Measurements from ENCODE around the gene XXYLT1.

- TF ChIP-seq, protein P1, sequence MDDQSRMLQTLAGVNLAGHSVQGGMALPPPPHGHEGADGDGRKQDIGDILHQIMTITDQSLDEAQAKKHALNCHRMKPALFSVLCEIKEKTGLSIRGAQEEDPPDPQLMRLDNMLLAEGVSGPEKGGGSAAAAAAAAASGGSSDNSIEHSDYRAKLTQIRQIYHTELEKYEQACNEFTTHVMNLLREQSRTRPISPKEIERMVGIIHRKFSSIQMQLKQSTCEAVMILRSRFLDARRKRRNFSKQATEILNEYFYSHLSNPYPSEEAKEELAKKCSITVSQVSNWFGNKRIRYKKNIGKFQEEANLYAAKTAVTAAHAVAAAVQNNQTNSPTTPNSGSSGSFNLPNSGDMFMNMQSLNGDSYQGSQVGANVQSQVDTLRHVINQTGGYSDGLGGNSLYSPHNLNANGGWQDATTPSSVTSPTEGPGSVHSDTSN (IDR thresholded peaks at IDR 0.05) = no peak
- TF ChIP-seq ESRRA (IDR thresholded peaks at IDR 0.05; ENCODE audit: borderline replicate concordance, low read length) (no peak), EP300 (IDR thresholded peaks at IDR 0.05) (no peak), GATA3 (IDR thresholded peaks at IDR 0.05; ENCODE audit: borderline replicate concordance) (no peak), SMC3 (IDR thresholded peaks at IDR 0.05) (no peak), POLR2A (IDR thresholded peaks at IDR 0.05; ENCODE audit: low read length) (no peak), POLR2AphosphoS2 (conservative IDR thresholded peaks at IDR 0.05; ENCODE audit: low read length) (no peak), MAZ (IDR thresholded peaks at IDR 0.05; ENCODE audit: borderline replicate concordance, low read depth, low read length) (no peak)
- TF ChIP-seq, protein P2, sequence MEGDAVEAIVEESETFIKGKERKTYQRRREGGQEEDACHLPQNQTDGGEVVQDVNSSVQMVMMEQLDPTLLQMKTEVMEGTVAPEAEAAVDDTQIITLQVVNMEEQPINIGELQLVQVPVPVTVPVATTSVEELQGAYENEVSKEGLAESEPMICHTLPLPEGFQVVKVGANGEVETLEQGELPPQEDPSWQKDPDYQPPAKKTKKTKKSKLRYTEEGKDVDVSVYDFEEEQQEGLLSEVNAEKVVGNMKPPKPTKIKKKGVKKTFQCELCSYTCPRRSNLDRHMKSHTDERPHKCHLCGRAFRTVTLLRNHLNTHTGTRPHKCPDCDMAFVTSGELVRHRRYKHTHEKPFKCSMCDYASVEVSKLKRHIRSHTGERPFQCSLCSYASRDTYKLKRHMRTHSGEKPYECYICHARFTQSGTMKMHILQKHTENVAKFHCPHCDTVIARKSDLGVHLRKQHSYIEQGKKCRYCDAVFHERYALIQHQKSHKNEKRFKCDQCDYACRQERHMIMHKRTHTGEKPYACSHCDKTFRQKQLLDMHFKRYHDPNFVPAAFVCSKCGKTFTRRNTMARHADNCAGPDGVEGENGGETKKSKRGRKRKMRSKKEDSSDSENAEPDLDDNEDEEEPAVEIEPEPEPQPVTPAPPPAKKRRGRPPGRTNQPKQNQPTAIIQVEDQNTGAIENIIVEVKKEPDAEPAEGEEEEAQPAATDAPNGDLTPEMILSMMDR (IDR thresholded peaks at IDR 0.05) = no peak
- TF ChIP-seq, protein P3, sequence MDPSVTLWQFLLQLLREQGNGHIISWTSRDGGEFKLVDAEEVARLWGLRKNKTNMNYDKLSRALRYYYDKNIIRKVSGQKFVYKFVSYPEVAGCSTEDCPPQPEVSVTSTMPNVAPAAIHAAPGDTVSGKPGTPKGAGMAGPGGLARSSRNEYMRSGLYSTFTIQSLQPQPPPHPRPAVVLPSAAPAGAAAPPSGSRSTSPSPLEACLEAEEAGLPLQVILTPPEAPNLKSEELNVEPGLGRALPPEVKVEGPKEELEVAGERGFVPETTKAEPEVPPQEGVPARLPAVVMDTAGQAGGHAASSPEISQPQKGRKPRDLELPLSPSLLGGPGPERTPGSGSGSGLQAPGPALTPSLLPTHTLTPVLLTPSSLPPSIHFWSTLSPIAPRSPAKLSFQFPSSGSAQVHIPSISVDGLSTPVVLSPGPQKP (IDR thresholded peaks at IDR 0.05; ENCODE audit: low read depth, low read length) = no peak
- TF ChIP-seq, protein P4, sequence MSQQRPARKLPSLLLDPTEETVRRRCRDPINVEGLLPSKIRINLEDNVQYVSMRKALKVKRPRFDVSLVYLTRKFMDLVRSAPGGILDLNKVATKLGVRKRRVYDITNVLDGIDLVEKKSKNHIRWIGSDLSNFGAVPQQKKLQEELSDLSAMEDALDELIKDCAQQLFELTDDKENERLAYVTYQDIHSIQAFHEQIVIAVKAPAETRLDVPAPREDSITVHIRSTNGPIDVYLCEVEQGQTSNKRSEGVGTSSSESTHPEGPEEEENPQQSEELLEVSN (IDR thresholded peaks at IDR 0.05; ENCODE audit: borderline replicate concordance, low read depth) = no peak
- TF ChIP-seq, protein P5, sequence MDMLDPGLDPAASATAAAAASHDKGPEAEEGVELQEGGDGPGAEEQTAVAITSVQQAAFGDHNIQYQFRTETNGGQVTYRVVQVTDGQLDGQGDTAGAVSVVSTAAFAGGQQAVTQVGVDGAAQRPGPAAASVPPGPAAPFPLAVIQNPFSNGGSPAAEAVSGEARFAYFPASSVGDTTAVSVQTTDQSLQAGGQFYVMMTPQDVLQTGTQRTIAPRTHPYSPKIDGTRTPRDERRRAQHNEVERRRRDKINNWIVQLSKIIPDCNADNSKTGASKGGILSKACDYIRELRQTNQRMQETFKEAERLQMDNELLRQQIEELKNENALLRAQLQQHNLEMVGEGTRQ (IDR thresholded peaks at IDR 0.05) = no peak
- TF ChIP-seq, protein P6, sequence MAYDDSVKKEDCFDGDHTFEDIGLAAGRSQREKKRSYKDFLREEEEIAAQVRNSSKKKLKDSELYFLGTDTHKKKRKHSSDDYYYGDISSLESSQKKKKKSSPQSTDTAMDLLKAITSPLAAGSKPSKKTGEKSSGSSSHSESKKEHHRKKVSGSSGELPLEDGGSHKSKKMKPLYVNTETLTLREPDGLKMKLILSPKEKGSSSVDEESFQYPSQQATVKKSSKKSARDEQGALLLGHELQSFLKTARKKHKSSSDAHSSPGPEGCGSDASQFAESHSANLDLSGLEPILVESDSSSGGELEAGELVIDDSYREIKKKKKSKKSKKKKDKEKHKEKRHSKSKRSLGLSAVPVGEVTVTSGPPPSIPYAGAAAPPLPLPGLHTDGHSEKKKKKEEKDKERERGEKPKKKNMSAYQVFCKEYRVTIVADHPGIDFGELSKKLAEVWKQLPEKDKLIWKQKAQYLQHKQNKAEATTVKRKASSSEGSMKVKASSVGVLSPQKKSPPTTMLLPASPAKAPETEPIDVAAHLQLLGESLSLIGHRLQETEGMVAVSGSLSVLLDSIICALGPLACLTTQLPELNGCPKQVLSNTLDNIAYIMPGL (CRISPR knock-in tag; IDR thresholded peaks at IDR 0.05; ENCODE audit: borderline replicate concordance) = no peak
Observed at GRCh38 chr3:195153130-195153529, 117.8 kb downstream of the XXYLT1 start.

All from A549 (cell line).